ENCODE data around the gene RBM45.

DNA sequence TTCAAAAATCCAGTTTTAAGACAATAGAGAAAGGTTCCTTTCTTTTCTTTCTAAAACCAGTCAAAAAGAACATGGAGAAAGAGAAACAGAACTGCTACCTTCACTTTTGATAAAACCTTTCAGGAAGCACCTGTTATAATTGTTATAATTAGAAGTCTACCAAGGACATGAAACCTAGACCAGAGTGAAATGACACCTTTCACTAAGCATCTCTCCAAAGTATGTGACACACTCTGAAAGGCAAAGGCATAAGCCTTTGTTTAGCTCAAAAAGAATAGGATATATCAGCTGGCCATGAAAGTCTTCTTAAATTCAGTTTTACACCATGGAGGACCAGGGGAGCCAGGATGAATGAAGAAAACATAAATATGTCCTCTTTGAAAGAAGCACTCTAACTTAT lies 18.8 kb upstream of the RBM45 start:
- TF ChIP-seq EZH2 (IDR thresholded peaks at IDR 0.05; ENCODE audit: borderline replicate concordance): no peak
- TF ChIP-seq, protein P1, sequence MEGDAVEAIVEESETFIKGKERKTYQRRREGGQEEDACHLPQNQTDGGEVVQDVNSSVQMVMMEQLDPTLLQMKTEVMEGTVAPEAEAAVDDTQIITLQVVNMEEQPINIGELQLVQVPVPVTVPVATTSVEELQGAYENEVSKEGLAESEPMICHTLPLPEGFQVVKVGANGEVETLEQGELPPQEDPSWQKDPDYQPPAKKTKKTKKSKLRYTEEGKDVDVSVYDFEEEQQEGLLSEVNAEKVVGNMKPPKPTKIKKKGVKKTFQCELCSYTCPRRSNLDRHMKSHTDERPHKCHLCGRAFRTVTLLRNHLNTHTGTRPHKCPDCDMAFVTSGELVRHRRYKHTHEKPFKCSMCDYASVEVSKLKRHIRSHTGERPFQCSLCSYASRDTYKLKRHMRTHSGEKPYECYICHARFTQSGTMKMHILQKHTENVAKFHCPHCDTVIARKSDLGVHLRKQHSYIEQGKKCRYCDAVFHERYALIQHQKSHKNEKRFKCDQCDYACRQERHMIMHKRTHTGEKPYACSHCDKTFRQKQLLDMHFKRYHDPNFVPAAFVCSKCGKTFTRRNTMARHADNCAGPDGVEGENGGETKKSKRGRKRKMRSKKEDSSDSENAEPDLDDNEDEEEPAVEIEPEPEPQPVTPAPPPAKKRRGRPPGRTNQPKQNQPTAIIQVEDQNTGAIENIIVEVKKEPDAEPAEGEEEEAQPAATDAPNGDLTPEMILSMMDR (IDR thresholded peaks at IDR 0.05; ENCODE audit: poor library complexity): no peak

Measured in hepatocyte (in vitro differentiated cells).